Measurements from ENCODE around the gene SNTG2.
"Not testable (repeated sequence)": the region's sequence is repeated elsewhere in the genome, so short reads cannot be mapped to it uniquely, and the experiment has no call there.

SNTG2 gene

GRCh38 chr2:1209761-1210160 lies 259.1 kb downstream of the SNTG2 start:
- DNase-seq: no peak

- DNase-seq: no peak
Observed at GRCh38 chr2:1210352-1210751, 259.7 kb downstream of the SNTG2 start.

GRCh38 chr2:1219901-1220573 lies 269.4 kb downstream of the SNTG2 start:
- no peak for DNase-seq

DNA sequence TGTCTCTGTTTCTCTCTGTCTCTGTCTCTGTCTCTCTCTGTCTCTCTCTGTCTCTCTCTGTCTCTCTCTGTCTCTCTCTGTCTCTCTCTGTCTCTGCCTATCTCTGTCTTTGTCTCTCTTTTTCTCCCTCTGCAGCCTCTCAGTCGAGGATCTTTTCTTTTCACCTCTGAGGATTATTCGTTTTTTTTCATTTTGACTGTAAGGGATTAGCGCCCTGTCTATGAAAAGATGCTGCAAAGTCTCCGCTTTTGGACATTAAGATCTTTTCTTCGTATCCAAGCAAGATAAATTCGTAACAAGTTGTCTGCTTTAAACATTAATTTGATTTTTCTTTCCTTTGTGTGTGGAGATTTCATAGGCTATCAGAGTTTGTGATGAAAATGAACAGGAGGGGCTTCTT lies 271.4 kb downstream of the SNTG2 start:
- no peak for DNase-seq

GRCh38 chr2:1223791-1224190 lies 273.1 kb downstream of the SNTG2 start:
- DNase-seq: no peak

GRCh38 chr2:1224901-1225300 lies 274.3 kb downstream of the SNTG2 start:
- DNase-seq: no peak

- no peak for DNase-seq
Observed at GRCh38 chr2:1226766-1227165, 276.1 kb downstream of the SNTG2 start.

GRCh38 chr2:1227274-1227900 lies 276.7 kb downstream of the SNTG2 start:
- DNase-seq: no peak

DNA sequence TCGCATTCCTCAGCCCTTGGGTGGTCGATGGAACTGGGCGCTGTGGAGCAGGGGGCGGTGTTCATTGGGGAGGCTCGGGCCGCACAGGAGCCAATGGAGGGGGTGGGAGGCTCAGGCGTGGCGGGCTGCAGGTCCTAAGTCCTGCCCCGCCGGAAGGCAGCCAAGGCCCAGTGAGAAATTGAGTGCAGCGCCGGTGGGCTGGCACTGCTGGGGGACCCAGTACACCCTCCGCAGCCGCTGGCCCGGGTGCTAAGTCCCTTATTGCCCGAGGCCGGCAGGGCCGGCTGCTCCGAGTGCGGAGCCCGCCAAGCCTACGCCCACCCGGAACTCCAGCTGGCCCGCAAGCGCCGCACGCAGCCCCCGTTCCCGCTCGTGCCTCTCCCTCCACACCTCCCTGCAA lies 278.9 kb downstream of the SNTG2 start:
- DNase-seq: not testable (repeated sequence)

DNA sequence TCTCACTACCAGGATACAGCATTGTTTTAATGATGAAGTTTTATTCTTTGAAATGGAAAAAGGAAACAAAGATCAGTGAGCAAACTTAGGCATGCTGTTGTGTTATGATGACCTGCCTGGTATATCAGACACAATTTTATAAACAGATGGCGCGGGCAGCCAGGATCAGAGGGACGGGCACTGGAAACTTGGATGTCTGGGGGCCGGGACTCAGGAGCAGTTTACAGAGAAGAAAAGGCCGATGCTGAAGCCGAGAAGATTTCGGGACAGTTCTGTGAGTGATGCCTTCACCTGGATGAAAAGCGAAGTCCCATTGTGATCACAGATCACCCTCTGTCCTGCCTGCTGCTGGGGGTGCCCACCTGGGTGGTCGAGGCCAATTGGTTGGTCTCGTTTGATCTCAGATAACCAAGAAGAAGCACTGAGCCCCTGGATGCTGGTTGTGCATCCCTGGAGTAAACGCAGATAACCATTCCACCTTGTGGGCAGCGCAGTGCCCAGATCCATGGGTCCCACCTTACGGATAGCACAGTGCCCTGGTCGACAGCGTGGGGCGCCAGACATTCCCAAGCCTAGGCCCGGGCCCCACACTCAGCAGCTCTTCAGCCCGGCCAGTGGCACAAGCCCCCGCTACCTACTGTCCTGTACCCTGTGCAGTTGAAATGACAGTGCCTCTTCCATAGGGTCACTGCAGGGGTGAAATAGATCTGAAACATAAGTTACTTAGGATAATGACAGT lies 279.7 kb downstream of the SNTG2 start:
- no peak for DNase-seq

DNA sequence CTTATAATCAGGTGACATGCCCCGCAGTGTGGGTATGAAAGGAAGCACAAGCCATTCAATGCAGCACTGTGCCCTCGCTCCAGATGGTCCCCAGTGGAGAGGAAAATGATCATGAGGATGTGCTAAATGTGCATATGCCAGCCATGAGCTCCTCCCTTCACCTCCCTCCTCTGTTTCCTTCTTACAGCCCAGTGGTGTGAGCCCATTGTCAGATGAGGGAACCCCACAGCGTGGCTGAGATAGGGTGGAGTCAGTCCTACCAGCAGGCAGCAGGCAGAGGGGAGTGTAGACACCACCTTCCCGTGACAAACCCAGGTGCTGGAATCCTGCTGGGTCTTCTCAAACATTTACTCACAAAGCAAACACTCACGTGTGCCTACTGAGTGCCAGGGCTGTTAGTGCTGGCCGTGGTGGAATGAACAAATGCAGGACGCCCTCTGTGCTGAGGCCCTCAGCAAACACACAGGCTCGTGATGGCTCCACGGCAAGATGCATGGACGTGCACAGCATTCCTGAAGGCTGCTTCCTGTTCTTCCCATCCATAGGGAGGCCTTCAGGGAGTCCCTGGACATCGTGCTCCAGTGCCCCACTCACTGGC lies 280.9 kb downstream of the SNTG2 start:
- no peak for DNase-seq

DNA sequence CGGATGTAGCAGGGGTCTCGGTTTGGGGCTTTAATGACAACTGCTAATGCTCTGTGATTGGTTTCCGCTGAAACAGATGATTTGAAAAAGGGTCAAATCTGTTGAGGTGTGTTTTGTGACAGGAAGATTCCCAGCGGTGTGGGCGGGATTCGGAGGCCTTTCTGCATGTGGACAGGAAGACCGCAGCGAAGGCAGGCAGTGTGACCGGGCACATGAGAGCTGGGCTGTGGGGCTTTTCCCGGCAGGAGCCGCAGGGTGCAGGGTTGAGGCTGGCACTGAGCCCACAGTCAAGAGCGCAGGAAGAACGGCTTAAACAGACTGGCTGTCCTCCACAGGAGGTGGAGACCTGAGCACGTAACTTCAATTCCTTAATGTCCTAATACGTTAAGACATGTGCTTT lies 282.6 kb downstream of the SNTG2 start:
- DNase-seq: no peak

- no peak for DNase-seq
Observed at GRCh38 chr2:1234731-1235308, 284.2 kb downstream of the SNTG2 start.

GRCh38 chr2:1235806-1236205 lies 285.2 kb downstream of the SNTG2 start:
- DNase-seq: no peak

- no peak for DNase-seq
Observed at GRCh38 chr2:1236606-1237005, 286.0 kb downstream of the SNTG2 start.

- DNase-seq: no peak
Observed at GRCh38 chr2:1237783-1238182, 287.1 kb downstream of the SNTG2 start.

- no peak for DNase-seq
Observed at GRCh38 chr2:1238598-1239138, 288.0 kb downstream of the SNTG2 start.

DNA sequence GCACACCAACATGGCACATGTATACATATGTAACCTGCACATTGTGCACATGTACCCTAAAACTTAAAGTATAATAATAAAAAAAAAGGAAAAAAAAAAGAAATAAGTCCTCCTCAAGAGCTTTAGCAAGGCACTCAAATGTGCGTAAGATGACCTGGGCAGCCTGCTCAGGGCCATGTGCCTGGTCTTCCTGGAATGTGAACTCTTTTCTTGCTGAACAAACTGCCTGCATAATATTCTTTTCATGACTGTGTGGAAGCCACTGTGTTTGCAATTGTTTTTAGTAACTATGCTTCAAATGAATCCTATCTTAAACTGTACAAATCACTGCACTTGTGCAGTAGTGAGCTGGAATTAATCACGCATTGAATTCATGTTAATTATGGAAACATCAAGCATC lies 294.5 kb downstream of the SNTG2 start:
- DNase-seq: no peak

DNA sequence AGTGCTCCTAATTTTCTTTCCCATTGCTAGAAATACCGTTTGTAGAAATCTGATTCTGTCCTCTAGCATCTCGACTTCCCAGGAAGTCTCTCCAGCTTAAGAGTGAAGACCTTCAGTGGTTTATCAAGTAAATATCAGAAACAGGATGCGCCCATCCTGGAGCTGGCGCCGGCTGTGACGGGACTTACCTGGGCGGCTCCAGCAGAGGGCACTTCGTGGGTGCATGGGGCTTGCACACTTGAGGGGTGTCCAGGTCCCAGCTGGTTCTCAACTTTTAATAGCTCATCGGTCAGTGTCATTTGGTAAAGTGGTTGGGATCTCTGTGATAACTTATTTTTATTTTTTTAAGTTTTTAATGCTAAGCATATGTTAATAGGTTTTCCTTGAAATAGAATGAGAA lies 295.6 kb downstream of the SNTG2 start:
- DNase-seq: no peak

DNA sequence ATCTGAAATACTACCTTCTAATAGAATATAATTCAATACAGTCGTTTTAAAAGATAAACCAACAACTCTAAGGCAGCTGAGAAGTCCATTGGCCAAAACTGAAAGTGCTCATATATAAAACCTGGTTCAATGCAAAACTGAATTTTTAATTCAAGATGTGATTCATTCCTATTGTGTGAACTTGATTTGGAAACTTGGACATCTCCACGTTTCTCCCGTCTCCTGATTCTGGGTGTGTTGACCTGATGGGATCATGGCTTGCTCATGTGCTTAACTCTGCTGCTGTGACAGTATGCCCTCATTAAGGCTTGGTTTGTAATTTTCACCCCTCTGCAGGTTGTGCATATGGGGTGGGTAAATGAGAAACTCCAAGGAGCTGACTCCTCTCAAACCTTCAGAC lies 296.3 kb downstream of the SNTG2 start:
- no peak for DNase-seq

- DNase-seq: no peak
Observed at GRCh38 chr2:1248187-1248586, 297.5 kb downstream of the SNTG2 start.

DNA sequence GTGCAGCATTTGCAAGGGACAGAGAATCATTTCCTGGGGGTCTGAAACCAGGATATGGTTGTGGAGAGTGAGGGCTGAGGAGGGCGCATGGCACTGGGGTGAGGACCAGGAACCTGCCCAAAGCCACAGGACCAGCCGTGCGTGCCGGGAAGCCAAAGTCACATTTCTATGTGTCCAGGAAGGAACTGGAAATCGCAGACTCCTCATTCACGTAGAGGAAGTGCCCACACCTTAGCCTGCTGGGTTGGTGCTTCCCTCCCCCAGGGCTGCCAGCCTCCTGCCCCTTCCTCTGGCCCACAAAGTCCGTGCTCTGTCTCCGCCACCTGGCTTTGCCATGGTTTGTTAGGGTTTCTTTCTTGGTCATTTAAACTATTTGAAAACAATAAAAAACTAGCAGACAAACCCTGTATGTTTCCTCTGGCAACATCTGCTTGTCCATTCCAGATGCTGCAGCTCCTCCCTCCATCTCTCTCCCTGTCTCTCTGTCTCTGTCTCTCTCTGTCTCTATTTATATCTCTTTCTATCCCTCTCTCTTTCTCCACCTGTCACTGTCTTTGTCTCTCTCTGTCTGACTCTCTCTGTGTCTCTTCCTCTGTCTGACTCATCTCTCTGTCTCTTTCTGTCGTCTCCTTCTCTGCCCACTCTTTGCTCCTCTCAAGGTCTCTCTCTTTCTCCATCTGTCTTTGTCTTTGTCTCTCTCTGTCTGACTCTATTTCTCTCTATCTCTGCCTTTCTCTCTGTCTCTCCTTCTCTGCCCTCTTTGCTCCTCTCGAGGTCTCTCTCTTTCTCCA lies 299.4 kb downstream of the SNTG2 start:
- DNase-seq: no peak

All from bone marrow (tissue), 2 donors.